IMR-90 (cell line): ENCODE data around the gene HSD17B10. TPM values are rescaled to one million over a fixed set of nuclear protein-coding genes. Genes with fewer than 3 reads are reported as not detected.

ENCODE experiments used
- ATAC-seq: fragments of 200-7000 bp; cut with Tn5 transposase; 2 replicates; pipeline ENCODE4 v1.9.1; 2020; ENCODE audit warnings: low read depth, mild to moderate bottlenecking, moderate library complexity
- BruUV-seq: library from RNA; stranded (reverse); fragments of 400-500 nt; replicated peaks from 2 replicates; lab custom pipeline; 2021; lab: Mats Ljungman, UMichigan
- CTCF ChIA-PET: fragments of 300-600 bp; formaldehyde crosslinking; extraction: SDS; loops from one replicate; lab custom pipeline; 2021; ENCODE audit warnings: antibody characterized with exemption; lab: Yijun Ruan, JAX
- POLR2A ChIA-PET: fragments of 300-600 bp; sonication (Branson Sonifier 250); formaldehyde crosslinking; loops from one replicate; lab custom pipeline; 2022; ENCODE audit warnings: antibody characterized with exemption; ENCODE audit not compliant: unreplicated experiment; lab: Charles Lee
- DNase-seq: peaks from one replicate; pipeline ENCODE4 v3.0.0; 2013
- H2AFZ ChIP-seq: replicated peaks from 2 replicates; pipeline ENCODE3; 2013; ENCODE audit warnings: low read length, mild to moderate bottlenecking; ENCODE audit not compliant: poor library complexity
- H2AK5ac ChIP-seq: 2 replicates; pipeline ENCODE4 v1.6.1; 2013; ENCODE audit warnings: low read depth, low read length, inconsistent platforms
- H2AK9ac ChIP-seq: replicated peaks from 2 replicates; pipeline ENCODE3; 2013; ENCODE audit warnings: mild to moderate bottlenecking, low read depth, low read length, moderate library complexity; ENCODE audit not compliant: poor library complexity
- H2BK120ac ChIP-seq: 2 replicates; pipeline ENCODE4 v1.6.1; 2013; ENCODE audit warnings: low read depth, low read length, inconsistent platforms
- H2BK15ac ChIP-seq: 3 replicates; pipeline ENCODE4 v1.6.1; 2013; ENCODE audit warnings: low read depth, low read length, inconsistent platforms
- H2BK20ac ChIP-seq: 2 replicates; pipeline ENCODE4 v1.6.1; 2013; ENCODE audit warnings: low read depth, mild to moderate bottlenecking, inconsistent platforms, low read length, moderate library complexity
- H2BK5ac ChIP-seq: 2 replicates; pipeline ENCODE4 v1.6.1; 2013; ENCODE audit warnings: mild to moderate bottlenecking, low read depth, low read length, inconsistent platforms; ENCODE audit not compliant: poor library complexity, severe bottlenecking
- H3K14ac ChIP-seq: replicated peaks from 2 replicates; pipeline ENCODE4 v1.6.1; 2013; ENCODE audit warnings: low read depth, low read length, inconsistent platforms
- H3K18ac ChIP-seq: 2 replicates; pipeline ENCODE4 v1.6.1; 2013; ENCODE audit warnings: low read depth, low read length, control low read depth
- H3K23ac ChIP-seq: 2 replicates; pipeline ENCODE4 v1.6.1; 2013; ENCODE audit warnings: low read depth, low read length, inconsistent platforms
- H3K27ac ChIP-seq: 2 replicates; pipeline ENCODE4 v1.5.1; 2013; ENCODE audit warnings: mild to moderate bottlenecking, control low read depth, low read length; ENCODE audit not compliant: insufficient read depth
- H3K27me3 ChIP-seq: 2 replicates; pipeline ENCODE4 v1.6.1; 2013; ENCODE audit warnings: low read length; ENCODE audit not compliant: control insufficient read depth, insufficient read depth
- H3K36me3 ChIP-seq: 2 replicates; pipeline ENCODE4 v1.6.1; 2013; ENCODE audit warnings: low read length, mixed read lengths; ENCODE audit not compliant: control insufficient read depth, insufficient read depth
- H3K4ac ChIP-seq: 2 replicates; pipeline ENCODE4 v1.6.1; 2013; ENCODE audit warnings: low read depth, low read length, inconsistent platforms
- H3K4me1 ChIP-seq: 2 replicates; pipeline ENCODE4 v1.6.1; 2013; ENCODE audit warnings: low read length, mixed read lengths; ENCODE audit not compliant: control insufficient read depth, insufficient read depth
- H3K4me2 ChIP-seq: 2 replicates; pipeline ENCODE4 v1.6.1; 2013; ENCODE audit warnings: low read depth, mild to moderate bottlenecking, control low read depth, low read length, moderate library complexity
- H3K4me3 ChIP-seq: 2 replicates; pipeline ENCODE4 v1.5.1; 2013; ENCODE audit warnings: low read depth, mild to moderate bottlenecking, control low read depth, low read length, moderate library complexity; ENCODE audit not compliant: insufficient read depth
- H3K56ac ChIP-seq: 2 replicates; pipeline ENCODE4 v1.6.1; 2013; ENCODE audit warnings: low read length, inconsistent platforms; ENCODE audit not compliant: insufficient read depth; ENCODE audit errors: extremely low read depth
- H3K79me1 ChIP-seq, 2 experiments: 2 replicates each; pipeline ENCODE4 v1.6.1; 2013; ENCODE audit warnings: low read length in 2 of 2, inconsistent platforms in 1 of 2, low read depth in 1 of 2
- H3K9ac ChIP-seq: 2 replicates; pipeline ENCODE4 v1.6.1; 2013; ENCODE audit warnings: low read depth, low read length, control low read depth
- H3K9me1 ChIP-seq: 2 replicates; pipeline ENCODE4 v1.6.1; 2013; ENCODE audit warnings: low read length, inconsistent platforms; ENCODE audit not compliant: insufficient read depth
- H3K9me3 ChIP-seq: 2 replicates; pipeline ENCODE4 v1.6.1; 2013; ENCODE audit warnings: low read length; ENCODE audit not compliant: control insufficient read depth, insufficient read depth
- H4K20me1 ChIP-seq: 2 replicates; pipeline ENCODE4 v1.6.1; 2013; ENCODE audit warnings: low read length, inconsistent platforms; ENCODE audit not compliant: insufficient read depth
- H4K5ac ChIP-seq: 2 replicates; pipeline ENCODE4 v1.6.1; 2013; ENCODE audit warnings: mild to moderate bottlenecking, low read depth, low read length, control low read depth
- H4K8ac ChIP-seq, 2 experiments: 2 replicates each; pipeline ENCODE4 v1.6.1; 2013; ENCODE audit warnings: low read depth in 2 of 2, low read length in 2 of 2, control low read depth in 1 of 2, inconsistent platforms in 1 of 2
- H4K91ac ChIP-seq: 2 replicates; pipeline ENCODE4 v1.6.1; 2013; ENCODE audit warnings: low read depth, low read length, inconsistent platforms; ENCODE audit not compliant: insufficient read depth
- BHLHE40 ChIP-seq: fragments of 150-350 bp; IDR thresholded peaks from 2 replicates; pipeline ENCODE4 v1.6.1; 2016; ENCODE audit warnings: mild to moderate bottlenecking, low read depth, low read length
- CEBPB ChIP-seq: IDR thresholded peaks from 2 replicates; pipeline ENCODE4 v1.6.1; 2012; ENCODE audit warnings: low read depth, low read length, improper control_type of control experiment
- CHD1 ChIP-seq: IDR thresholded peaks from 2 replicates; pipeline ENCODE4 v1.6.1; 2012; ENCODE audit warnings: low read depth, low read length, improper control_type of control experiment
- CTCF ChIP-seq: conservative IDR thresholded peaks from 2 replicates; pipeline ENCODE4 v1.5.1; 2012; ENCODE audit warnings: mild to moderate bottlenecking, low read depth, low read length, improper control_type of control experiment
- ELK1 ChIP-seq: fragments of 150-350 bp; IDR thresholded peaks from 2 replicates; pipeline ENCODE4 v1.6.1; 2016; ENCODE audit warnings: low read depth, mild to moderate bottlenecking, low read length, moderate library complexity, borderline replicate concordance
- FOS ChIP-seq: fragments of 150-350 bp; IDR thresholded peaks from 2 replicates; pipeline ENCODE4 v1.6.1; 2016; ENCODE audit warnings: low read depth, low read length
- MAFK ChIP-seq: IDR thresholded peaks from 2 replicates; pipeline ENCODE4 v1.6.1; 2012; ENCODE audit warnings: low read depth, low read length, improper control_type of control experiment
- MAZ ChIP-seq: IDR thresholded peaks from 2 replicates; pipeline ENCODE4 v1.6.1; 2012; ENCODE audit warnings: low read depth, mild to moderate bottlenecking, low read length, improper control_type of control experiment, moderate library complexity, borderline replicate concordance
- MXI1 ChIP-seq: IDR thresholded peaks from 2 replicates; pipeline ENCODE4 v1.6.1; 2012; ENCODE audit warnings: low read depth, mild to moderate bottlenecking, low read length, moderate library complexity, borderline replicate concordance
- NFE2L2 ChIP-seq: fragments of 150-350 bp; IDR thresholded peaks from 2 replicates; pipeline ENCODE4 v1.6.1; 2016; ENCODE audit warnings: low read depth, mild to moderate bottlenecking, low read length
- POLR2A ChIP-seq: IDR thresholded peaks from 2 replicates; pipeline ENCODE4 v1.6.1; 2012; ENCODE audit warnings: mild to moderate bottlenecking, low read depth, low read length
- RAD21 ChIP-seq: IDR thresholded peaks from 2 replicates; pipeline ENCODE4 v1.6.1; 2012; ENCODE audit warnings: low read length, improper control_type of control experiment
- RCOR1 ChIP-seq: IDR thresholded peaks from 2 replicates; pipeline ENCODE4 v1.6.1; 2012; ENCODE audit warnings: mild to moderate bottlenecking, low read length, improper control_type of control experiment; ENCODE audit not compliant: insufficient replicate concordance
- RFX5 ChIP-seq: IDR thresholded peaks from 2 replicates; pipeline ENCODE4 v1.8.0; 2012; ENCODE audit warnings: low read depth, mild to moderate bottlenecking, low read length, moderate library complexity
- SMC3 ChIP-seq: fragments of 150-350 bp; IDR thresholded peaks from 2 replicates; pipeline ENCODE4 v1.6.1; 2016; ENCODE audit warnings: low read depth, mild to moderate bottlenecking, antibody characterized with exemption, low read length, moderate library complexity
- USF2 ChIP-seq: fragments of 150-350 bp; IDR thresholded peaks from 2 replicates; pipeline ENCODE4 v1.6.1; 2017; ENCODE audit warnings: mild to moderate bottlenecking, antibody characterized with exemption, low read length, low read depth
- WGBS, 2 experiments: methylation state at CpG; one replicate each; pipeline versions ENCODE4 v1.1.5 to v1.1.7; 2013; ENCODE audit warnings: missing lambda C conversion rate in 2 of 2; ENCODE audit not compliant: insufficient read length in 1 of 2; ENCODE audit errors: extremely low coverage in 2 of 2; 5-methylcytosine and 5-hydroxymethylcytosine counted together
- dilution Hi-C: fragments of 300-500 bp; cut with HindIII; formaldehyde crosslinking; loops from one replicate; pipeline ENCODE4 v1.14.3; 2018; ENCODE audit warnings: low sequenced_read_pairs; ENCODE audit not compliant: unreplicated experiment
- in situ Hi-C: fragments of 300-500 bp; cut with MboI; formaldehyde crosslinking; loops from 3 replicates; pipeline ENCODE4 v1.14.3; 2019; ENCODE audit warnings: low sequenced_read_pairs, inconsistent platforms, mixed read lengths
- intact Hi-C: fragments of 100-400 bp; cut with micrococcal nuclease; formaldehyde crosslinking; loops from 2 replicates; pipeline ENCODE4 v1.10.0; 2022
- polyA plus RNA-seq, 3 experiments: library from polyadenylated mRNA; depleted of rRNA; stranded (reverse); fragments of >200 nt; gene quantifications; 2 replicates each; pipeline ENCODE4 v1.2.3, GENCODE V29; 2012; ENCODE audit warnings: low replicate concordance in 1 of 3
- total RNA-seq: library from RNA; depleted of rRNA; stranded (reverse); fragments of >200 nt; gene quantifications from 2 replicates; pipeline ENCODE4 v1.2.3, GENCODE V29; 2012

Gene HSD17B10
- total and polyA plus RNA-seq, 2 of the 4 experiments (the other 2 are of a cell fraction): 99.8 to 118 TPM

GRCh38 chrX:53483416-53483815 is 49.2 kb upstream of the HSD17B10 start:
- Histone ChIP-seq H3K4me2 (no peak overlapping the region), H2BK120ac (no peak overlapping the region), H4K5ac (no peak overlapping the region), H3K18ac (no peak overlapping the region), H2AK5ac (no peak overlapping the region), H3K23ac (no peak overlapping the region), H3K27me3 (peaks cover 30% of the 10 kb centered on the region), H3K4ac (no peak overlapping the region), H4K91ac (no peak overlapping the region), H3K36me3 (no peaks in the 10 kb centered on the region), H3K27ac (no peak overlapping the region), H4K20me1 (no peaks in the 10 kb centered on the region), H2AK9ac (no peak overlapping the region), H4K8ac (no peak overlapping the region), H3K9me1 (no peaks in the 10 kb centered on the region), H3K9ac (no peak overlapping the region), H3K9me3 (no peaks in the 10 kb centered on the region), H2BK15ac (no peak overlapping the region), H2AFZ (no peak overlapping the region), H2BK5ac (no peak overlapping the region), H2BK20ac (no peak overlapping the region), H3K79me1 (no peaks in the 10 kb centered on the region), H3K4me3 (no peak overlapping the region), H3K14ac (no peak overlapping the region), H3K56ac (no peak overlapping the region), H3K4me1 (no peaks in the 10 kb centered on the region)
- ChIA-PET CTCF (interaction anchor here (1.0 to 1.3 kb wide), 2 partner anchors 25 to 166 kb away, joined by 3 to 6 read pairs; no protein-coding TSS in a partner anchor), POLR2A (no interaction called here)
- no TSS peak for BruUV-seq
- intact Hi-C loops (loop anchor here (5.0 kb wide), 1 partner anchor 171 kb away; no protein-coding TSS in a partner anchor), dilution Hi-C loops (no loop called here), in situ Hi-C loops (no loop called here)
- 67% methylated on average over 1 of the region's 2 CpGs; no CpG with 5 or more reads in 1 of the 2 experiments for WGBS, 2 experiments
- DNase-seq (no peak), ATAC-seq (no peak)
- TF ChIP-seq CHD1 (no peak), SMC3 (no peak), ELK1 (no peak), FOS (no peak), CEBPB (no peak), MAZ (no peak), RCOR1 (no peak), CTCF (no peak), USF2 (no peak), POLR2A (no peak), RFX5 (no peak), MAFK (no peak), NFE2L2 (no peak), MXI1 (no peak), RAD21 (no peak), BHLHE40 (no peak)
